Esophagus squamous epithelium (tissue), 5 donors: ENCODE results near the gene TBX6. TPM values are rescaled to one million over a fixed set of nuclear protein-coding genes. Genes with fewer than 3 reads are reported as not detected.

Experiments
- DNase-seq: peaks from one replicate; lab custom pipeline; 2025; lab: John Stamatoyannopoulos, UW
- H3K27ac ChIP-seq, 4 donors: fragments of 200-600 bp; sonication (generic); one replicate each; pipeline ENCODE4 v1.5.1; 2016 to 2019; ENCODE audit warnings: mild to moderate bottlenecking in 1 of 4
- H3K27me3 ChIP-seq, 4 donors: fragments of 200-600 bp; sonication (generic); 1 replicate in 3 of 4; 2 replicates in 1 of 4; pipeline versions ENCODE4 v1.5.1 to v1.6.0; 2017 to 2021; ENCODE audit warnings: antibody characterized with exemption in 1 of 4
- H3K36me3 ChIP-seq, 3 donors: fragments of 200-600 bp; sonication (generic); one replicate each; pipeline ENCODE4 v1.5.1; 2016 to 2019
- H3K4me1 ChIP-seq, 3 donors: fragments of 200-600 bp; sonication (generic); one replicate each; pipeline ENCODE4 v1.5.1; 2017 to 2019
- H3K4me3 ChIP-seq, 4 donors: fragments of 200-600 bp; sonication (generic); 1 replicate in 3 of 4; 2 replicates in 1 of 4; pipeline ENCODE4 v1.5.1; 2016 to 2019; ENCODE audit warnings: mild to moderate bottlenecking in 2 of 4, moderate library complexity in 1 of 4
- H3K9me3 ChIP-seq, 3 donors: fragments of 200-600 bp; sonication (generic); one replicate each; pipeline ENCODE4 v1.5.1; 2016 to 2019
- CTCF ChIP-seq, 6 experiments: fragments of 450-650 bp in 4 of 6; fragments of 200-600 bp in 2 of 6; sonication (generic) in 2 of 6; IDR thresholded peaks; one replicate each; pipeline ENCODE4 v1.5.1; 2016 to 2019; ENCODE audit warnings: antibody characterized with exemption in 6 of 6, mild to moderate bottlenecking in 4 of 6, moderate library complexity in 4 of 6
- POLR2A ChIP-seq, 4 donors: fragments of 450-650 bp; IDR thresholded peaks; one replicate each; pipeline ENCODE4 v1.6.1; 2017; ENCODE audit warnings: antibody characterized with exemption in 4 of 4, mild to moderate bottlenecking in 4 of 4, moderate library complexity in 3 of 4
- WGBS, 2 donors: methylation state at CpG; one replicate each; pipeline ENCODE4 v1.1.5; 2018; 5-methylcytosine and 5-hydroxymethylcytosine counted together
- intact Hi-C: fragments of 100-400 bp; cut with DNase I; formaldehyde crosslinking; loops from one replicate; pipeline ENCODE4 v1.15.0; 2022
- total RNA-seq, 4 donors: library from RNA; depleted of rRNA; stranded (reverse); fragments of >200 nt; gene quantifications; one replicate each; pipeline ENCODE4 v1.1.0, GENCODE V29; 2016
- donor health status: DM: yes; HTN: yes; CAD: no.

Gene TBX6
- total RNA-seq, 4 donors from 2014 or later: 1.9 to 6.2 (median 4.7) TPM

GRCh38 chr16:30108059-30108850 lies 16.5 kb upstream of the TBX6 start:
- DNase-seq: no peak
- Histone ChIP-seq H3K4me3 (no peak overlapping the region), H3K27ac (no peak overlapping the region), H3K27me3 (no peaks in the 10 kb centered on the region), H3K36me3 (peaks cover 6 to 99% (median 14%) of the 10 kb centered on the region in 3 donors), H3K4me1 (peaks cover 3 to 28% (median 4%) of the 10 kb centered on the region in 3 donors), H3K9me3 (no peaks in the 10 kb centered on the region)
- WGBS, 2 donors: 92 to 94% methylated on average over 10 to 11 of the region's 15 CpGs
- intact Hi-C loops: no loop called here
- TF ChIP-seq CTCF (IDR thresholded peaks at IDR 0.05) (no peak), POLR2A (IDR thresholded peaks at IDR 0.05) (no peak)

GRCh38 chr16:30104492-30104891 lies 12.8 kb upstream of the TBX6 start:
- Histone ChIP-seq H3K4me3 (no peak overlapping the region), H3K27ac (peak overlapping the region in 2 of 4 donors; percentile 2 to 3), H3K36me3 (peaks cover 0 to 64% (median 14%) of the 10 kb centered on the region in 3 donors), H3K9me3 (no peaks in the 10 kb centered on the region), H3K27me3 (no peaks in the 10 kb centered on the region), H3K4me1 (peaks cover 0 to 14% (median 0%) of the 10 kb centered on the region in 3 donors)
- DNase-seq: no peak
- WGBS, 2 donors: 53 to 64% methylated on average over 3 to 6 of the region's 6 CpGs
- TF ChIP-seq CTCF (IDR thresholded peaks at IDR 0.05) (no peak), POLR2A (IDR thresholded peaks at IDR 0.05) (no peak)
- intact Hi-C loops: no loop called here

DNA sequence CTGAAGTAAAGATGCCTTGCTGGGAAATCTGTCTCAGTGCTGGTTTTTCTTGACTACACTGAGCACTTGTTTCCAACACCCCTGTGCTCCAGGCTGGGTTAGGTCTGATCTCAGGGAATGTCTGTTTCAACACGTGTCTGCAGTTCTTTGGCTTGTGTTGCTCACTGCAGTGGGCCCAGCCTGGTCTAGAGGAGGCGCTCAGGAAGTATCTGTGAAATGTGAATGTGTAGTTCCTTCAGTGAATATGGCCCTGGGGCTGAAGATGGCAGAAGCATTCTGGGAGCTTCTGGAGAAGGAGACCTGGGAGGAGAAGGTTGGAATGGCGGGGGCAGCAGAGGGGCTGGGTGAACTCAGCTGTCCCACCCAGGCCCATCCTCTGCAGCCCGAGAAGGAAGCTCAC lies 12.4 kb upstream of the TBX6 start:
- peak overlapping the region in 2 of 4 donors; percentile 2 to 3 for H3K27ac ChIP-seq
- peaks cover 0 to 14% (median 0%) of the 10 kb centered on the region in 3 donors for H3K4me1 ChIP-seq
- H3K4me3 ChIP-seq: no peak overlapping the region
- TF ChIP-seq POLR2A (IDR thresholded peaks at IDR 0.05) (no peak), CTCF (IDR thresholded peaks at IDR 0.05) (no peak)
- peaks cover 0 to 60% (median 14%) of the 10 kb centered on the region in 3 donors for H3K36me3 ChIP-seq
- intact Hi-C loops: no loop called here
- DNase-seq: no peak
- 71% methylated on average over 4 of the region's 4 CpGs; no CpG with 5 or more reads in 1 of the 2 donors for WGBS, 2 donors
- H3K9me3 ChIP-seq: no peaks in the 10 kb centered on the region
- H3K27me3 ChIP-seq: no peaks in the 10 kb centered on the region

DNA sequence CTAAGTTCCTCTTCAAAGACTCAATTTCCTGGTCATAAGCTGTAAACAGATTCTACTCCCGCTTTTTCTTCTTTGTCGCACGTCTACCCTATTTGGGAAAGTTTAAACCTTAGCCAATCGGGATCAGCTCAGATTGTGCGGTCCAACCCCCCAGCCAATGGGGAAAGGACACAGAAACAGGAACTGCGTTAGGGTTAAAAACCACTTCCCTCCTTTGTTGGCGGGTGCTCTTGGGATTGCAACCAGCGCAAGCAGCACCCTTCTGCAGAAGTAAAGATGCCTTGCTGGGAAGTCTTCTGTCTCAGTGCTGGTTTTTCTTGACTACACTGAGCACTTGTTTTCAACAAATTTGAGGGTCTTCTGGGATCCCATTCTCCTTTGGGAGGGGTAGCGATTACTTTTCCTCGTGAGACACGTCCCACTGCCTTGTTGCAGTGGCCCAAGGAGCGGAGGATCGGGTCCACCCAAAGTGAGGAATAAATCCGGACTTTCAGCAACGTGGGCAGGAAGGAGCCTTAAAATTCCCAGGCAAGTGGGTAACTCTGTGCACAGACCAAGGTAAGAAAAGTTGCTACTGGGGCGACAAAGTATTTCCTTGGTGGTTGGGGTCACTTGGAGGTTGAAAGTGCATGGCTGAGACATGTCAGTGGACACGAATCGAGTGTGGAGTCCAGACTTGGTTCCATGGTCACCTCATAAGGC lies 5.3 kb upstream of the TBX6 start:
- Histone ChIP-seq H3K27ac (peak overlapping the region; percentile 94 to 99 (median 98)), H3K4me1 (peaks cover 33 to 43% (median 35%) of the 10 kb centered on the region in 3 donors), H3K9me3 (peaks cover 7 to 20% (median 7%) of the 10 kb centered on the region in 3 donors), H3K4me3 (peak overlapping the region in 3 of 4 donors; percentile 88 to 96 (median 90)), H3K36me3 (peaks cover 5 to 26% (median 10%) of the 10 kb centered on the region in 3 donors), H3K27me3 (no peaks in the 10 kb centered on the region)
- intact Hi-C loops: no loop called here
- 90 to 96% methylated on average over 11 to 13 of the region's 18 CpGs for WGBS, 2 donors
- TF ChIP-seq CTCF (IDR thresholded peaks at IDR 0.05) (no peak), POLR2A (IDR thresholded peaks at IDR 0.05) (no peak)
- no peak for DNase-seq
